T-cell (primary cell): Measurements from ENCODE around the gene CADM1. TPM values are rescaled to one million over a fixed set of nuclear protein-coding genes. Genes with fewer than 3 reads are reported as not detected.

Source experiments
- ATAC-seq, 4 experiments: fragments of 200-7000 bp in 3 of 4; fragments of 150-1000 bp in 1 of 4; cut with Tn5 transposase; replicated peaks in 1 of 4; 1 replicate in 3 of 4; 2 replicates in 1 of 4; pipeline ENCODE4 v1.10.0; 2021; ENCODE audit warnings: moderate library complexity in 3 of 4, mild to moderate bottlenecking in 2 of 4, moderate number of reproducible peaks in 1 of 4
- CTCF ChIA-PET, 2 donors: fragments of 300-600 bp; sonication (Branson Sonifier 250); formaldehyde crosslinking; loops; one replicate each; lab custom pipeline; 2022; ENCODE audit warnings: antibody characterized with exemption in 2 of 2; lab: Charles Lee
- POLR2A ChIA-PET, 2 donors: fragments of 300-600 bp; sonication (Branson Sonifier 250); formaldehyde crosslinking; loops; one replicate each; lab custom pipeline; 2022; ENCODE audit warnings: antibody characterized with exemption in 2 of 2; lab: Charles Lee
- DNase-seq, 35 experiments: peaks; one replicate each; pipeline versions ENCODE4 v3.0.0 to v3.0.0-alpha.2; 2013 to 2023
- H3K27ac ChIP-seq: one replicate; pipeline ENCODE4 v1.5.1; 2013; ENCODE audit warnings: low read length
- H3K27me3 ChIP-seq, 2 experiments: replicated peaks in 1 of 2; 1 replicate in 1 of 2; 2 replicates in 1 of 2; pipeline versions ENCODE4 v1.6.1 to v1.7.0; 2013; ENCODE audit warnings: low read length in 1 of 2, mixed read lengths in 1 of 2; ENCODE audit not compliant: control insufficient read depth in 2 of 2, insufficient read depth in 2 of 2; ENCODE audit errors: extremely low read depth in 1 of 2
- H3K36me3 ChIP-seq, 2 donors: 1 replicate in 1 of 2; 2 replicates in 1 of 2; pipeline versions ENCODE4 v1.6.1 to v1.7.0; 2013; ENCODE audit warnings: low read length in 1 of 2; ENCODE audit not compliant: control insufficient read depth in 2 of 2, insufficient read depth in 1 of 2; ENCODE audit errors: extremely low read depth in 1 of 2
- H3K4me1 ChIP-seq, 2 experiments: 1 replicate in 1 of 2; 2 replicates in 1 of 2; pipeline versions ENCODE4 v1.6.1 to v1.7.0; 2013; ENCODE audit warnings: low read length in 2 of 2, mixed read lengths in 1 of 2; ENCODE audit not compliant: insufficient read depth in 2 of 2, control insufficient read depth in 1 of 2; ENCODE audit errors: extremely low read depth in 1 of 2
- H3K4me3 ChIP-seq, 2 donors: 1 replicate in 1 of 2; 2 replicates in 1 of 2; pipeline versions ENCODE4 v1.5.1 to v1.7.0; 2013; ENCODE audit warnings: mild to moderate bottlenecking in 2 of 2, low read length in 1 of 2, moderate library complexity in 1 of 2; ENCODE audit not compliant: control insufficient read depth in 1 of 2; ENCODE audit errors: extremely low read depth in 1 of 2
- H3K9me3 ChIP-seq: 2 replicates; pipeline ENCODE4 v1.7.0; 2013
- H3K27ac Mint-ChIP-seq, 2 donors: one replicate each; pipeline ENCODE4 v1.8.0; 2020 to 2021; ENCODE audit warnings: mild to moderate bottlenecking in 2 of 2, mixed read lengths in 2 of 2
- H3K27me3 Mint-ChIP-seq, 2 donors: one replicate each; pipeline ENCODE4 v1.8.0; 2021 to 2022; ENCODE audit warnings: mixed read lengths in 2 of 2
- H3K36me3 Mint-ChIP-seq: one replicate; pipeline ENCODE4 v1.8.0; 2021; ENCODE audit warnings: mixed read lengths
- H3K4me1 Mint-ChIP-seq, 3 donors: one replicate each; pipeline ENCODE4 v1.8.0; 2020 to 2022; ENCODE audit warnings: mixed read lengths in 3 of 3, mild to moderate bottlenecking in 1 of 3
- H3K4me3 Mint-ChIP-seq, 3 donors: one replicate each; pipeline ENCODE4 v1.8.0; 2020 to 2022; ENCODE audit warnings: mild to moderate bottlenecking in 3 of 3, mixed read lengths in 3 of 3, moderate library complexity in 3 of 3
- H3K9me3 Mint-ChIP-seq, 3 donors: one replicate each; pipeline ENCODE4 v1.8.0; 2020 to 2022; ENCODE audit warnings: mixed read lengths in 3 of 3
- WGBS: methylation state at CpG from one replicate; pipeline ENCODE4 v1.1.5; 2013; ENCODE audit warnings: missing lambda C conversion rate; ENCODE audit not compliant: insufficient coverage; 5-methylcytosine and 5-hydroxymethylcytosine counted together
- total RNA-seq, 35 experiments: library from RNA in 6 of 35; stranded (reverse) in 6 of 35; fragments of 120-200 nt in 1 of 35; gene quantifications; one replicate each; pipeline versions ENCODE4 v1.2.1 to v1.2.4 and lab custom pipeline; 2013 to 2026

CADM1 gene
- total RNA-seq, 5 donors from 2014 or later (not counting 1 experiment from before 2014, with no cell fraction given) = 2.1 to 6.7 (median 3.1) TPM

DNA sequence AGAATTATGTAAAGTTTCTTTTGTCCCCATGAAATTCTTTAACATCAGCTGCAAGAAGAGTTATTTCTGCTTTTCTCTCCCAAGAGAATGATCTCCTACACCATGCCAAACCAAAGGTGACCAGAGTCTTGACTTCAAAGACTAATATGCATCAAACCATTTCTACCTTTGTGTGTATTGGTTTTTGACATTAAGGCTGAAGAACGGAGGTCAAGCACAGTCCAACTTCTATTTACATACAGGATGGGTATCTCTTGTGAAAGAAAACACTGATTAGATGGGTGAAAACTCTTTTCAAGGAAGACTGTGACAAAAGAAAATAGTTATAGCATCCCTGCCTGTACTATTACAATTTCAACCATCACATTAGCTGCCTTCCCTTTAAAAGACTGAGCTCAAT, 256.3 kb downstream of the CADM1 start:
- Histone ChIP-seq H3K27me3 (no peaks in the 10 kb centered on the region), H3K27ac (no peak overlapping the region), H3K4me3 (no peak overlapping the region), H3K9me3 (no peaks in the 10 kb centered on the region), H3K36me3 (no peaks in the 10 kb centered on the region), H3K4me1 (no peaks in the 10 kb centered on the region)
- H3K4me1 Mint-ChIP-seq = no peaks in the 10 kb centered on the region
- no peaks in the 10 kb centered on the region for H3K27me3 Mint-ChIP-seq
- ATAC-seq = no peak
- ChIA-PET POLR2A (no interaction called here), CTCF (no interaction called here)
- no peak overlapping the region for H3K4me3 Mint-ChIP-seq
- no CpG with 5 or more reads among the region's 1 CpG for WGBS
- H3K36me3 Mint-ChIP-seq = no peaks in the 10 kb centered on the region
- H3K27ac Mint-ChIP-seq = no peak overlapping the region
- no peak for DNase-seq
- no peaks in the 10 kb centered on the region for H3K9me3 Mint-ChIP-seq

- H3K9me3 Mint-ChIP-seq = no peaks in the 10 kb centered on the region
- H3K4me3 Mint-ChIP-seq = no peak overlapping the region
- no peaks in the 10 kb centered on the region for H3K27me3 Mint-ChIP-seq
- H3K36me3 Mint-ChIP-seq = no peaks in the 10 kb centered on the region
- H3K27ac Mint-ChIP-seq = no peak overlapping the region
- no peak overlapping the region for H3K27ac ChIP-seq
- ATAC-seq (no peak), DNase-seq (no peak)
- H3K4me1 Mint-ChIP-seq = no peaks in the 10 kb centered on the region
- CTCF ChIA-PET = no interaction called here
- no peaks in the 10 kb centered on the region for H3K27me3 ChIP-seq
- no peaks in the 10 kb centered on the region for H3K36me3 ChIP-seq
- H3K4me1 ChIP-seq = no peaks in the 10 kb centered on the region
- H3K4me3 ChIP-seq = no peak overlapping the region
- POLR2A ChIA-PET = no interaction called here
- no peaks in the 10 kb centered on the region for H3K9me3 ChIP-seq
These were observed 256.9 kb downstream of the CADM1 start for GRCh38 chr11:115247361-115247760.

- DNase-seq = no peak
- Histone ChIP-seq H3K9me3 (no peaks in the 10 kb centered on the region), H3K4me3 (no peak overlapping the region), H3K27me3 (no peaks in the 10 kb centered on the region), H3K27ac (no peak overlapping the region), H3K36me3 (no peaks in the 10 kb centered on the region), H3K4me1 (no peaks in the 10 kb centered on the region)
- ChIA-PET CTCF (no interaction called here), POLR2A (no interaction called here)
- Mint-ChIP-seq H3K27ac (no peak overlapping the region), H3K27me3 (peaks cover 0 to 4% of the 10 kb centered on the region in 2 donors), H3K9me3 (no peaks in the 10 kb centered on the region), H3K4me1 (no peaks in the 10 kb centered on the region), H3K4me3 (no peak overlapping the region), H3K36me3 (no peaks in the 10 kb centered on the region)
- 79% methylated on average over 2 of the region's 7 CpGs for WGBS
- no peak for ATAC-seq
These were observed 259.5 kb downstream of the CADM1 start for GRCh38 chr11:115244758-115245157.

DNA sequence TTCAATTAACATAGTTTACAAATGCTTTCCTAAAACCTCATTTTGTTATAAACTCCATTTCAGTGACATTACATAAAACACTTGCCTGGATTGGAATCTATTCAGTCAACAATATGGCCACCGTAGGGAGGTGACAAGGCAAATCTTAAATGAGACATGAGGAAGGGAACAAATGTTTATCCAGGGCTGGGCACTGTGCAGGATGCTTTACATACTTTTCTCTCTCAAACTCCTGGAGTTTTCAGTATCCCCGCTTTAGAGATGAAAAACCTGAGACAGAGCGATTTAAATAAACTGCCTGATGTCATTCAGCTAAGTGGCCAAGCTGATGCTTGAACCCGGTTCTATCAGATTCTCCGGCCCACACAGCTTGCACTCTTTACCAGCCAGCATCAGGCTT, 259.9 kb downstream of the CADM1 start:
- ChIA-PET POLR2A (no interaction called here), CTCF (no interaction called here)
- H3K9me3 ChIP-seq = no peaks in the 10 kb centered on the region
- no peaks in the 10 kb centered on the region for H3K4me1 ChIP-seq
- H3K27ac Mint-ChIP-seq = no peak overlapping the region
- H3K27ac ChIP-seq = no peak overlapping the region
- no peaks in the 10 kb centered on the region for H3K27me3 ChIP-seq
- H3K4me3 ChIP-seq = no peak overlapping the region
- H3K36me3 Mint-ChIP-seq = no peaks in the 10 kb centered on the region
- no peaks in the 10 kb centered on the region for H3K36me3 ChIP-seq
- no peaks in the 10 kb centered on the region for H3K9me3 Mint-ChIP-seq
- no peak overlapping the region for H3K4me3 Mint-ChIP-seq
- no peak for ATAC-seq
- H3K4me1 Mint-ChIP-seq = no peaks in the 10 kb centered on the region
- peaks cover 0 to 4% of the 10 kb centered on the region in 2 donors for H3K27me3 Mint-ChIP-seq
- DNase-seq = no peak
- 100% methylated on average over 2 of the region's 5 CpGs for WGBS

GRCh38 chr11:115242982-115243381, 261.2 kb downstream of the CADM1 start:
- Histone ChIP-seq H3K4me1 (no peaks in the 10 kb centered on the region), H3K27me3 (no peaks in the 10 kb centered on the region), H3K36me3 (no peaks in the 10 kb centered on the region), H3K27ac (no peak overlapping the region), H3K9me3 (no peaks in the 10 kb centered on the region), H3K4me3 (no peak overlapping the region)
- Mint-ChIP-seq H3K27me3 (peaks cover 0 to 4% of the 10 kb centered on the region in 2 donors), H3K27ac (no peak overlapping the region), H3K9me3 (no peaks in the 10 kb centered on the region), H3K4me3 (no peak overlapping the region), H3K4me1 (no peaks in the 10 kb centered on the region), H3K36me3 (no peaks in the 10 kb centered on the region)
- no peak for DNase-seq
- ChIA-PET CTCF (interaction anchor here in 1 of 2 donors (0.5 kb wide), 1 partner anchor 351 kb away, joined by 11 read pairs; no protein-coding TSS in a partner anchor), POLR2A (no interaction called here)
- no peak for ATAC-seq
- WGBS = 100% methylated on average over 1 of the region's 1 CpG

DNA sequence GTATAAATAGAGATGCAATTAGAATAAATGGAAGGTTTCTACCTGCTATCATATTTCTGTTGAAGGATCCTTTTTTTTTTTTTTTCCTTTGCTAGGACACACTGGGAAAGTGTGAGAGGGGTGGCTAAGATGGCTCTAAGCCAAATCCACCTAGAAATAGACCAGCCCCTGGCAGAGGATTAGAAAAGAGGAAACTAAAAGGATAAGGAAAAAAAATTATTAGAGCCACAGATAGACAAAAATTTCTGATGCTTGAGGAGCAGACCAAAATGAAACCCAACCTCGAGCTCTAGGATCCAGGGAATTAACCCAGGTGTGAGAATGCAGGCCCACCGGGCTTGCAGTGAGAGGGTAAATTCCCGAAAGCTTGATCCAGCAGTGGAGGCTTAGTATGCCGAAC, 262.3 kb downstream of the CADM1 start:
- Mint-ChIP-seq H3K27ac (no peak overlapping the region), H3K4me1 (no peaks in the 10 kb centered on the region), H3K36me3 (no peaks in the 10 kb centered on the region), H3K4me3 (no peak overlapping the region), H3K9me3 (no peaks in the 10 kb centered on the region), H3K27me3 (peaks cover 0 to 4% of the 10 kb centered on the region in 2 donors)
- no peak overlapping the region for H3K4me3 ChIP-seq
- no peak overlapping the region for H3K27ac ChIP-seq
- ATAC-seq (no peak), DNase-seq (no peak)
- no peaks in the 10 kb centered on the region for H3K4me1 ChIP-seq
- ChIA-PET CTCF (interaction anchor here in 1 of 2 donors (0.7 kb wide), 1 partner anchor 22 kb away, joined by 6 read pairs; no protein-coding TSS in a partner anchor), POLR2A (no interaction called here)
- H3K9me3 ChIP-seq = no peaks in the 10 kb centered on the region
- WGBS = 79% methylated on average over 2 of the region's 4 CpGs
- no peaks in the 10 kb centered on the region for H3K27me3 ChIP-seq
- no peaks in the 10 kb centered on the region for H3K36me3 ChIP-seq

DNA sequence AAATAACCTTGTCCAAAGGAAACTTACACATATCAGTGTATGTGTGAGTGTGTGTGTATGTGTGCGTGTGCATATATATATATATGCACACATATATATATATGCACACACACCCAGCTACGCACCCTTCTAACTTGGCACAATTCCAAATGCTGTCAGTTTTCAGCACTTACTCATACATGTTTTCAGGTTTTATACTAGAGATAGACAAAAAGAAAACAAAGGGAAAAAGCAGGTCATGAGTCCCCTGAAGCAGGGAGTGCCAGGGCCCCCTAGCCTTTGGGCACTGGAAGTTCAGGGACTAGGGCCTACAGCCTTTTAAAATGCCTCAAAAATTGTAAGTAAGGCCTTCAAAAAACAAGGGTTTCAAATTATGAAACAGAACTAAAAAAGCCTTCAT, 265.4 kb downstream of the CADM1 start:
- ATAC-seq (no peak), DNase-seq (no peak)
- no peaks in the 10 kb centered on the region for H3K4me1 Mint-ChIP-seq
- CTCF ChIA-PET = no interaction called here
- WGBS = no CpG with 5 or more reads among the region's 2 CpGs
- Histone ChIP-seq H3K4me3 (no peak overlapping the region), H3K4me1 (no peaks in the 10 kb centered on the region), H3K27ac (no peak overlapping the region), H3K9me3 (no peaks in the 10 kb centered on the region), H3K36me3 (no peaks in the 10 kb centered on the region), H3K27me3 (no peaks in the 10 kb centered on the region)
- no peak overlapping the region for H3K4me3 Mint-ChIP-seq
- POLR2A ChIA-PET = no interaction called here
- no peaks in the 10 kb centered on the region for H3K36me3 Mint-ChIP-seq
- H3K27ac Mint-ChIP-seq = no peak overlapping the region
- H3K9me3 Mint-ChIP-seq = no peaks in the 10 kb centered on the region
- peaks cover 0 to 4% of the 10 kb centered on the region in 2 donors for H3K27me3 Mint-ChIP-seq
